GM18951 (cell line): Measurements from ENCODE around the gene NTNG2.

Experiments used
- POLR2A ChIP-seq: IDR thresholded peaks from 4 replicates; pipeline ENCODE4 v1.6.1; 2011; ENCODE audit warnings: mild to moderate bottlenecking; ENCODE audit not compliant: insufficient read length, insufficient read depth; ENCODE audit errors: extremely low read depth
- in situ Hi-C: fragments of 300-500 bp; cut with MboI; formaldehyde crosslinking; loops from one replicate; pipeline ENCODE4 v1.12.0; 2022; ENCODE audit warnings: low sequenced_read_pairs, mixed read lengths, inconsistent platforms; ENCODE audit not compliant: unreplicated experiment

NTNG2 gene

GRCh38 chr9:132156262-132156661 is 5.6 kb upstream of the NTNG2 start:
- no peak for TF ChIP-seq POLR2A
- in situ Hi-C loops = no loop called here

GRCh38 chr9:132157347-132158116 is 4.3 kb upstream of the NTNG2 start:
- TF ChIP-seq POLR2A = no peak
- in situ Hi-C loops = no loop called here

GRCh38 chr9:132160802-132161742 is 786 bp upstream of the NTNG2 start:
- TF ChIP-seq POLR2A = no peak
- in situ Hi-C loops = no loop called here

GRCh38 chr9:132162764-132163456 is 1.1 kb downstream of the NTNG2 start:
- in situ Hi-C loops = no loop called here
- no peak for TF ChIP-seq POLR2A

GRCh38 chr9:132163457-132163875 is 1.6 kb downstream of the NTNG2 start:
- TF ChIP-seq POLR2A = no peak
- in situ Hi-C loops = no loop called here

- TF ChIP-seq POLR2A = no peak
- in situ Hi-C loops = no loop called here
Observed at GRCh38 chr9:132163876-132164603, 2.2 kb downstream of the NTNG2 start.

GRCh38 chr9:132164604-132165362 is 2.9 kb downstream of the NTNG2 start:
- TF ChIP-seq POLR2A = no peak
- in situ Hi-C loops = no loop called here

GRCh38 chr9:132166599-132166998 is 4.7 kb downstream of the NTNG2 start:
- in situ Hi-C loops = no loop called here
- TF ChIP-seq POLR2A = no peak

GRCh38 chr9:132167192-132167591 is 5.3 kb downstream of the NTNG2 start:
- in situ Hi-C loops = no loop called here

GRCh38 chr9:132168347-132168746 is 6.5 kb downstream of the NTNG2 start:
- in situ Hi-C loops = no loop called here
- TF ChIP-seq POLR2A = no peak

More at GRCh38 chr9:132167192-132167591, 5.3 kb downstream of the NTNG2 start:
- no peak for TF ChIP-seq POLR2A

GRCh38 chr9:132168851-132169250 is 7.0 kb downstream of the NTNG2 start:
- TF ChIP-seq POLR2A = no peak
- in situ Hi-C loops = no loop called here

GRCh38 chr9:132169672-132170392 is 8.0 kb downstream of the NTNG2 start:
- in situ Hi-C loops = no loop called here
- TF ChIP-seq POLR2A = no peak

GRCh38 chr9:132171702-132172101 is 9.8 kb downstream of the NTNG2 start:
- TF ChIP-seq POLR2A = no peak
- in situ Hi-C loops = no loop called here
